ENCODE results near the gene JAK2.

JAK2 gene

GRCh38 chr9:4965174-4965821, 19.8 kb upstream of the JAK2 start:
- CTCF ChIA-PET: interaction anchor here (0.8 kb wide), 1 partner anchor 203 kb away, joined by 3 read pairs; no protein-coding TSS in a partner anchor
- POLR2A ChIA-PET (ENCODE audit: low non-redundant PET): no interaction called here
- TF ChIP-seq CTCF (conservative IDR thresholded peaks at IDR 0.05; ENCODE audit: low read depth): no peak
- no peak overlapping the region for H3K27ac ChIP-seq
- DNase-seq (ENCODE audit: low spot score): no peak

GRCh38 chr9:4967523-4967922, 17.5 kb upstream of the JAK2 start:
- no peak overlapping the region for H3K27ac ChIP-seq
- no peak for TF ChIP-seq CTCF (conservative IDR thresholded peaks at IDR 0.05; ENCODE audit: low read depth)
- DNase-seq (ENCODE audit: low spot score): no peak
- CTCF ChIA-PET: no interaction called here
- POLR2A ChIA-PET (ENCODE audit: low non-redundant PET): interaction anchor here (0.6 kb wide), 1 partner anchor 129 kb away, joined by 3 read pairs; no protein-coding TSS in a partner anchor

GRCh38 chr9:4969130-4969529, 15.9 kb upstream of the JAK2 start:
- TF ChIP-seq CTCF (conservative IDR thresholded peaks at IDR 0.05; ENCODE audit: low read depth): no peak
- POLR2A ChIA-PET (ENCODE audit: low non-redundant PET): no interaction called here
- CTCF ChIA-PET: no interaction called here
- DNase-seq (ENCODE audit: low spot score): no peak
- H3K27ac ChIP-seq: no peak overlapping the region

GRCh38 chr9:4970970-4971641, 14.0 kb upstream of the JAK2 start:
- CTCF ChIA-PET: no interaction called here

GRCh38 chr9:4973246-4973645, 11.8 kb upstream of the JAK2 start:
- no peak for TF ChIP-seq CTCF (conservative IDR thresholded peaks at IDR 0.05; ENCODE audit: low read depth)
- DNase-seq (ENCODE audit: low spot score): no peak
- ChIA-PET POLR2A (ENCODE audit: low non-redundant PET) (no interaction called here), CTCF (interaction anchor here (0.6 kb wide), 1 partner anchor 467 kb away, joined by 3 read pairs; no protein-coding TSS in a partner anchor)
- H3K27ac ChIP-seq: no peak overlapping the region

More at GRCh38 chr9:4970970-4971641, 14.0 kb upstream of the JAK2 start:
- POLR2A ChIA-PET (ENCODE audit: low non-redundant PET): no interaction called here
- H3K27ac ChIP-seq: no peak overlapping the region
- DNase-seq (ENCODE audit: low spot score): no peak
- no peak for TF ChIP-seq CTCF (conservative IDR thresholded peaks at IDR 0.05; ENCODE audit: low read depth)

GRCh38 chr9:4973902-4974301, 11.2 kb upstream of the JAK2 start:
- POLR2A ChIA-PET (ENCODE audit: low non-redundant PET): no interaction called here
- CTCF ChIA-PET: interaction anchor here (0.6 kb wide), 1 partner anchor 468 kb away, joined by 3 read pairs; no protein-coding TSS in a partner anchor
- no peak for DNase-seq (ENCODE audit: low spot score)
- H3K27ac ChIP-seq: no peak overlapping the region
- TF ChIP-seq CTCF (conservative IDR thresholded peaks at IDR 0.05; ENCODE audit: low read depth): no peak

Measured in RWPE1 (cell line).